Measurements from ENCODE around the gene LHX6.

GRCh38 chr9:122265149-122265915, 36.6 kb upstream of the LHX6 start:
- TF ChIP-seq CTCF (IDR thresholded peaks at IDR 0.05) (no peak), POLR2AphosphoS5 (IDR thresholded peaks at IDR 0.05; ENCODE audit: low read depth, low read length) (no peak), REST (IDR thresholded peaks at IDR 0.05; ENCODE audit: insufficient read depth in 1 of 2, low read depth in 2 of 2, low read length in 1 of 2) (no peak)

Data from Panc1 (cell line).